Stimulated activated CD4-positive, alpha-beta T cell treated with anti-CD3 and anti-CD28 coated beads, Interleukin-15, amount 100 ng/mL, for 24 hours (primary cell): ENCODE measurements around the gene TTLL13.
A peak's percentile ranks its signal among the peaks of the same experiment; 100 is the strongest.

Source experiments
- DNase-seq: peaks from one replicate; pipeline ENCODE4 v3.0.0-alpha.2; 2020

The TTLL13 gene

GRCh38 chr15:90217671-90218394 lies 31.5 kb upstream of the TTLL13 start:
- no peak for DNase-seq

GRCh38 chr15:90219421-90220141 lies 29.8 kb upstream of the TTLL13 start:
- peak; percentile 72 for DNase-seq

DNA sequence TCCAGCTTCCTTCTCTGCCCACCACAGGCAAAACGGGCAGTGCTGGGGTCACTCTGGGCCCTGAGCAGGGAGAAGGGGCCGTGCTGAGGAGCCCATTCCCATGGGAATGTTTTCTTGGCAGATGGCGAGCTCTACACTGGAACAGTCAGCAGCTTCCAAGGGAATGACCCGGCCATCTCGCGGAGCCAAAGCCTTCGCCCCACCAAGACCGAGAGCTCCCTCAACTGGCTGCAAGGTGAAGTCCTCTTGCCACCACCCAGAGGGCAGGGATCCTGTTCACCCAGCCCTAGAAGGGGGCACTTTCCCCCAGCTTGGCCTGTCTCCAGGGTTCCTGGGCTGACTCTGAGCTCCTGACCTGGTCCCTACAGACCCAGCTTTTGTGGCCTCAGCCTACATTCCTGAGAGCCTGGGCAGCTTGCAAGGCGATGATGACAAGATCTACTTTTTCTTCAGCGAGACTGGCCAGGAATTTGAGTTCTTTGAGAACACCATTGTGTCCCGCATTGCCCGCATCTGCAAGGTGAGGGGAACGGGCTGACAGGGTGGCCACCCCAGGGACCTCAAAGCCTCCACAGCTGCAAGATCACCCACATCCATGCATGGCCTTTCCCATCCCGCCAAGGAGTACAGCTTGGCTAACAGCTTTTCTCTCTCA lies 28.0 kb upstream of the TTLL13 start:
- peak; percentile 50 for DNase-seq

GRCh38 chr15:90222547-90222946 lies 26.8 kb upstream of the TTLL13 start:
- DNase-seq: no peak

DNA sequence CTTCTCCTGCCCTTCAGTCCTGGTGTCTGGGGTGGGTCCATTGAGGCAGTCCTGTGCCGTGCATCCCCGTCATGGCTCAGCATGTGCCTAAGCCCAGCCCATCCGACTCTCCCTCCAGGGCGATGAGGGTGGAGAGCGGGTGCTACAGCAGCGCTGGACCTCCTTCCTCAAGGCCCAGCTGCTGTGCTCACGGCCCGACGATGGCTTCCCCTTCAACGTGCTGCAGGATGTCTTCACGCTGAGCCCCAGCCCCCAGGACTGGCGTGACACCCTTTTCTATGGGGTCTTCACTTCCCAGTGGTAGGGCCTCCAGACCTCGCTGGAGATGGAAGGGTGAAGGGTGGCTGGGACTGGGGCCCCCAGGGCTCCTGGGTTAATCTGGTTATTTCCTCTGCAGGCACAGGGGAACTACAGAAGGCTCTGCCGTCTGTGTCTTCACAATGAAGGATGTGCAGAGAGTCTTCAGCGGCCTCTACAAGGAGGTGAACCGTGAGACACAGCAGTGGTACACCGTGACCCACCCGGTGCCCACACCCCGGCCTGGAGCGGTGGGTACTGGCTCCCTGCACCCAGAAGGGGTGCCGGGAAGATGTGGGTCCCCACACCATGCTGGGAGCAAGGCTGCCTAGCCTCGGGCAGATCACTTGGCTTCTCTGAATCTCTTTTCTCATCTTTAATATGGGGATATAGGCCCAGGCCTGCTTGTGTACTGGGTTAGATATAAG lies 25.8 kb upstream of the TTLL13 start:
- DNase-seq: no peak

- DNase-seq: no peak
Measured at GRCh38 chr15:90225047-90225446, 24.3 kb upstream of the TTLL13 start.

GRCh38 chr15:90225504-90226234 lies 23.7 kb upstream of the TTLL13 start:
- no peak for DNase-seq

- no peak for DNase-seq
Measured at GRCh38 chr15:90227336-90227735, 22.0 kb upstream of the TTLL13 start.

- no peak for DNase-seq
Measured at GRCh38 chr15:90227816-90228772, 21.3 kb upstream of the TTLL13 start.

DNA sequence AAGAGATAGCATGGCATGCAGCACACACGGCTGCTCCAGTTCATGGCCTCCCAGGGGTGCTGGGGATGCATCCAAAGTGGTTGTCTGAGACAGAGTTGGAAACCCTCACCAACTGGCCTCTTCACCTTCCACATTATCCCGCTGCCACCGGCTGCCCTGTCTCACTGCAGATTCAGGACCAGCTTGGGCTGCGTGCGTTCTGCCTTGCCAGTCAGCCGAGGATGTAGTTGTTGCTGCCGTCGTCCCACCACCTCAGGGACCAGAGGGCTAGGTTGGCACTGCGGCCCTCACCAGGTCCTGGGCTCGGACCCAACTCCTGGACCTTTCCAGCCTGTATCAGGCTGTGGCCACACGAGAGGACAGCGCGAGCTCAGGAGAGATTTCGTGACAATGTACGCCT lies 20.4 kb upstream of the TTLL13 start:
- DNase-seq: no peak

- no peak for DNase-seq
Measured at GRCh38 chr15:90230071-90230494, 19.3 kb upstream of the TTLL13 start.

GRCh38 chr15:90230610-90231009 lies 18.7 kb upstream of the TTLL13 start:
- no peak for DNase-seq

DNA sequence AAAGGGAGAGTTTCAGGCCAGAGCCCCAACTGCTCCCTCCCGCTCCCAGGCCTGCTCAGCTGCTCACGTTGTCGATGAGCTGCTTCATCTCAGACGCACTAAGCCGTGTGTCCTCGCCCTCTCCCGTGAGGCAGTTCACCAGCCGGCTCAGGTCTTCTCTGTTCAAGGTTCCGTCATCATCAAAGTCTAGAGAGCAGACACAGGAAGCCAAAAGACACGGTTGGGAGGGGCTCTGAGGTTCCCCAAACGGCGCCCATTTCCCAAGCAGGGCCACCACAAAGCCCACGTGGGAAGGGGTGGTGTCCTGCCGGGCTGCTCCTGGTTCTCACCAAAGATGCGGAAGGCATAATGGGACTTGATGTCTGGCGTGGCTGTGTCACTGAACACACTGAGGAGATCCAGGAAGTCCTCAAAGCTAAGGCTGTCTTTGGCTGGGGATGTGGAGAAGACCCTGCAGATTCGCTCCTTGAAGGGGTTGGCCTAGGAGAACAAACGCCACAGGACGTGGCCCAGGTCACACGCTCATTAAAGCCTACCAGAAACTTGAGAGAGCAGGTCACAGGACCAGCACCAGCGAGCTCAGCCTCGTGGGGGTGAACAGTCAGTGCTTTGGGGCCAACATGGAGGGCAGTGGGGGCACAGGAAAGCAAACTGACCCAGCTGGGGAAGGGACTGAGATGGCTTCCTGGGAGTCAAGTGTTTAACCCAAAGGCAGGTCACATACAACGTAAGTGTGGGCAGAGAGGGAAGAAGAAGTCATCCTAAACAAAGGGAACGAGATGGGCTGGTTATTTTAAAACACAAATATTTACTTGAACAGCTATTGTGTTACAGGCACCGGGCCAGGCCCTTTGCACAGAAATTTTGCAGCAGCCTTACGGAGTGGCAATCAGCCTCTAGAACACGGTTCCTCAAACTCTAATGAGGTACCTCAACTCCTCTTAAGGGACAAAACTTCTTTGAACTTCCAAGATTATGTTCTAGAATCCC lies 18.0 kb upstream of the TTLL13 start:
- peak; percentile 78 for DNase-seq

DNA sequence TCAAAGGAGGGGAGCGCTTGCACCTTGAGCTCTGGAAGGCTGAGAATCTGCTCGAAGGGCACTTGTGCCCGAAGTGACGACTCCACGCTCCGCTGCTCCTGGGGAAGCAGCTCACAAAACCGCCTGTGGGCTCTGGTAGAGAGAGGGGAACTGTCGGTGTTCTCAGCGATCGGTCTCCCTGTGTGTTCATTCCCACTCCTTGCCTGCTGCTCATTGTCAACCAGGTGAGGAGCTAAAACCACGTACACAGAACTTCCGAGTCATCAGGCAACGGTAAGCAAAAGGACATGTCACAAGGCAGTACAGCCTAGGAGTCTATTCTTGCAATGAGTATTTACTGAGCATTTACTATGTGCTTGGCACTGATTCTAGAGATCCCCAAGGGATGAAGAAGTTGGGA lies 17.2 kb upstream of the TTLL13 start:
- DNase-seq: peak; percentile 18

DNA sequence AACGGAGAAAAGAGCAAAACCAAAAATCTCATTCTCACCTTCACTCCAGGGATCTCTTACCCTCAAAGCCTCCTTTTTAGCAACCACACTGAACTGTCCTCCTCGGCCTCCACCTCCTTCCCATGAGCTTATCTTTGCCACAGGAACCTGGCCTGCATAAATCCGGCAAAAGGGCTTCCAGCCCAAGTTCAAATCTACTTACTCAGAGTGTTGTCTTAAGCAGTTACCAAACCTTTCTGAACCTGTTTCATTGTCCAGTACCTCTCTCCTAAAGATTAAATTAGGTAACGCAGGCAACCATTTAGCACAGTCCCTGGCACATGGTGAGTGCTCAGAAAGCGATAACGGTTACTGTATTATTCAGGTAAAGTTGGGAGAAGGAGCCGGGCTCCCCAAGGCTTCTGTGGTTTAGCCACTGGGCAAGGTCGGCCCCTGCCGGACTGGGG lies 16.4 kb upstream of the TTLL13 start:
- DNase-seq: no peak

- peak; percentile 99 for DNase-seq
Measured at GRCh38 chr15:90233387-90234095, 15.8 kb upstream of the TTLL13 start, which contains the start of gene CIB1. CIB1 (minus strand) TSS chr15:90233941; CDS start chr15:90233885, 56 bp downstream.

- DNase-seq: no peak
Measured at GRCh38 chr15:90234096-90234988, 15.0 kb upstream of the TTLL13 start, which contains the start of gene GDPGP1. GDPGP1 (plus strand) TSS chr15:90234209; CDS start chr15:90240909, 6,700 bp downstream.

GRCh38 chr15:90239371-90239770 lies 10.0 kb upstream of the TTLL13 start:
- no peak for DNase-seq
